Fibroblast of lung (primary cell): ENCODE measurements around the gene RNF11.

Experiments used
- CTCF ChIP-seq, 2 donors: IDR thresholded peaks in 1 of 2; conservative IDR thresholded peaks in 1 of 2; 1 replicate in 1 of 2; 2 replicates in 1 of 2; pipeline ENCODE4 v1.5.1; 2011 to 2012; ENCODE audit warnings: low read length in 2 of 2, control low read depth in 1 of 2, inconsistent platforms in 1 of 2, low read depth in 1 of 2, mild to moderate bottlenecking in 1 of 2
- EZH2 ChIP-seq: IDR thresholded peaks from 2 replicates; pipeline ENCODE4 v1.5.1; 2012; ENCODE audit warnings: low read length, control low read depth, mild to moderate bottlenecking; ENCODE audit errors: missing control alignments

DNA sequence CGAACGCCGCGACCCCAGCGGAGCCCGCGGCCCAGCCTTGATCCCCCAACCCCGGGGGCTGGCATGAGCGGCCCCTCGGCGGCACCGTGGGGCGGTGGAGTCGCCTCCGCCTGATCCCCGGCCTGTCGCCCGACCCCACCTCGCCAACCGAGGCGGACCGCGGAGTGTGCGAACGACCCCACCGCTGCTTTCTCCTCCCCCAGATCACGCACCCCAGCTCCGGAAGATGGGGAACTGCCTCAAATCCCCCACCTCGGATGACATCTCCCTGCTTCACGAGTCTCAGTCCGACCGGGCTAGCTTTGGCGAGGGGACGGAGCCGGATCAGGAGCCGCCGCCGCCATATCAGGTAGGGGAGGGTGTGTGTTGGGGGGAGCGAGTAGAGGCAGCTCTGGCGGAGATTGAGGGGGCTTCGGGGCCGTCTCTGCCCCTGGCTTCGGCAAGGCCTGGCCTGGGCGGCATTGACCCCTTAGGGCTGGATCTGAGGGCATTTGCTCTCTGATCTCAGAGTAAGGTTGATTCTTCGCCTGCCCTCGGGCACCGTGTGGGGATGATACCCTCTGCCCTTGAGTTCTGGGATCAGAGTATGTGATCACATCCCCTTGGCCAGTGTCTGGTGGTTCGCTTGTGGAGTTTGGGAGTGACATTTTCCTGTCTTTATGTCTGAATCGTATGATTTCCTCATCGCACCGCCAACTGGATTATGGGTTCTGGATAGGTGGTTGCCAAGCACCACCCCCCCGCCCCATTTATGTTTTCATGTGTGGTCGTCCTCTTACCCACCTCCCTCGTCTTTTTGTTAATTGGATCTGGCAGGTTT lies 668 bp downstream of the RNF11 start:
- TF ChIP-seq CTCF (conservative IDR thresholded peaks at IDR 0.05 in 1 of 2, IDR thresholded peaks at IDR 0.05 in 1 of 2; ENCODE audit: low read depth in 1 of 2, low read length in 2 of 2) (no peak), EZH2 (no peak)
